Activated CD4-positive, alpha-beta T cell treated with anti-CD3 and anti-CD28 coated beads for 1 hour (primary cell): Measurements from ENCODE around the gene SLC4A4.

ENCODE experiments used
- DNase-seq: peaks from one replicate; pipeline ENCODE4 v3.0.0-alpha.2; 2020

Gene SLC4A4

DNA sequence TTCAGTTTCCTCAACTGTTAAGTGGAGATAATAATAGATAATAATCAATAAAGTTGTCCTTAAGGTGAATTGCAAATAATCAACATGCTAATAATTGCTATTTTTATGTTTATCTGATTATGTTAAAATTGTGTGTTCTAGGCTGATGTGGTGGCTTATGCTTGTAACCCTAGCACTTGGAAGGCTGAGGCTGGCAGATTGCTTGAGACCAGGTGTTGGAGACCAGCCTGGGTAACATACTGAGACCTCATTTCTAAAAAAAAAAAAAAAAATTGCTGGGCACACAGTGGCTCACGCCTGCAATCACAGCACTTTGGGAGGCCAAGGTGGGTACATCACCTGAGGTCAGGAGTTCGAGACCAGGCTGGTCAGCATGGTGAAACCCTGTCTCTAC is 269.9 kb downstream of the SLC4A4 start:
- no peak for DNase-seq

DNA sequence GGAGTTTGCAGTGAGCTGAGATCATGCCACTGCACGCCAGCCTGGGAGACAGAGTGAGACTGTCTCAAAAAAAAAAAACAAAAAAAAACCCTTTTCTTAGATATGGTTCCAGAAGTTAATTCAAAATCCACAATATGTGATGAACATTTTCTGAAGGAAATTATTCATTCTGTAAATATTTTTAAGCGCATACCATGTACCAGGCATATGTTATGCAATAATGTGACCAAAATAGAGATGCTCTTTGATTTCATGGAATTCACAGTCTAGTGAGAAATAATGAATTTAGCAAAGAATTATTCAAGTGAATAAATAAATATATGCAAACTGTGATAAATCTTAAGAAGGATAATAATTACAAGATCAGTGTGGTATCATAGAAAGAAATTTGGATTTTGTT is 270.3 kb downstream of the SLC4A4 start:
- no peak for DNase-seq

DNA sequence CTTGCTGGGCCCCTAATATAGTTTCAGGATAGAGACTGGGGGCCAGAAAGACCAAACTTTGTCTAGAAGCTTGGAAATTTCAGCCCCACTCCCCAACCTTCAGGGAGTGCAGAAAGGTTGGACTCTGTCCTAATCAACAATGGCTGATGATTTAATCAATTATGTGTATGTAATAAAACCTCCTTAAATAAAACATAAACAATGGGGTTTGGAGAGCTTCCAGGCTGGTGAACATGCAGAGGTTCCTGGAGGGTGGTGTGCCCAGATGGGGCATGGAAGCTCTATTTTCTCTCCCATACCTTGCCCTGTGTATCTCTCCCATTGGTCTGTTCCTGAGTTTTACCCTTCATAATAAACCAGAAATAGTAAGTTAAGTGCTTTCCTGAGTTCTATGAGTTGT is 270.8 kb downstream of the SLC4A4 start:
- no peak for DNase-seq

DNA sequence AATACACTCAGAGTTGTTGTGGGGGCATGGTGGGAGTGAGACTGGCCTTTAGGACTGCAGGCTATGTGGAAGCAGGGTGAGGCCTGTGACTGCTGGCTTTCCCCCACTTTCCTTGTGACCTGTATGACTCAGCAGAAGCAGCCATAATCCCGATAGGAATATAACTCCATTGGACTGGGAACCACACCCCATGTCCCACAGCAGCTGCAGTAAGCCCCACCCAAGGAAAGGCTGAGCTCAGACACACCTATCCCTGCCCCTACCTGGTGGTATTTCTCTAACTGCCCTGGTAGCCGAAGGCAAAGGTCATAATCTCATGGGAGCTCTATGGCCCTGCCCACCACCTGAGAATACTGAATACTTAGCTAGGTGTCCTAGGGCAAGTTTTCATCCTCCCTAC is 275.8 kb downstream of the SLC4A4 start:
- DNase-seq: no peak

DNA sequence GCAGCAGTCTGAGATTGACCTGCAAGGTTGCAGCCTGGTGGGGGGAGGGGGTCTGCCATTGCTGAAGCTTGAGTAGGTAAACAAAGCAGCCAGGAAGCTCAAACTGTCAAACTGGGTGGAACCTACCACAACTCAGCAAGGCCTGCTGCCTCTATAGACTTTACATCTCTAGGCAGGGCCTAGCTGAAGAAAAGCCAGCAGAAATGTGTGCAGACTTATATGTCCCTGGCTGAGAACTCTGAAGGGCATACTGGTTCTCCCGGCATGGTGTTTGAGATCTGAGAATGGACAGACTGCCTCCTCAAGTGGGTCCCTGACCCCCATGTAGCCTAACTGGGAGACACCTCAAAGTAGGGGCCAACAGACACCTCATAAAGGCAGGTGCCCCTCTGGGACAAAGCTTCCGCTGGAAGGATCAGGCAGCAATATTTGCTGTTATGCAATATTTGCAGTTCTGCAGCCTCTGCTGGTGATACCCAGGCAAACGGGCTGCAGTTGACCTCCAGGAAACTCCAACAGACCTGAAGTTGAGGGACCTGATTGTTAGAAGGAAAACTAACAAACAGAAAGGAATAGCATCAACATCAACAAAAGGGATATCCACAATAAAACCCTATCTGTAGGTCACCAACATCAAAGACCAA is 277.5 kb downstream of the SLC4A4 start:
- DNase-seq: no peak
